Stimulated activated naive B cell treated with anti-CD40 and anti-IgM and Interleukin-4, amounts not matched to agents 10 μg/mL and 1 μg/mL and 100 μg/mL, for 72 hours (primary cell): ENCODE results near the gene ARID3B.
A peak's percentile ranks its signal among the peaks of the same experiment; 100 is the strongest.
"Not testable (repeated sequence)": the region's sequence is repeated elsewhere in the genome, so short reads cannot be mapped to it uniquely, and the experiment has no call there.

ENCODE experiments used
- ATAC-seq, 2 donors: fragments of 150-1000 bp; cut with Tn5 transposase; replicated peaks; 2 replicates each; pipeline ENCODE4 v1.10.0; 2021; ENCODE audit warnings: moderate library complexity in 1 of 2
- DNase-seq: peaks from one replicate; pipeline ENCODE4 v3.0.0; 2021
- H3K27ac Mint-ChIP-seq: one replicate; pipeline ENCODE4 v1.8.0; 2022; ENCODE audit warnings: mild to moderate bottlenecking, mixed read lengths
- H3K27me3 Mint-ChIP-seq, 2 donors: one replicate each; pipeline ENCODE4 v1.8.0; 2022; ENCODE audit warnings: mixed read lengths in 2 of 2
- H3K36me3 Mint-ChIP-seq, 2 donors: one replicate each; pipeline ENCODE4 v1.8.0; 2022; ENCODE audit warnings: mixed read lengths in 2 of 2, mild to moderate bottlenecking in 1 of 2
- H3K4me1 Mint-ChIP-seq, 2 donors: one replicate each; pipeline ENCODE4 v1.8.0; 2022; ENCODE audit warnings: mixed read lengths in 2 of 2, mild to moderate bottlenecking in 1 of 2
- H3K4me3 Mint-ChIP-seq, 2 donors: one replicate each; pipeline ENCODE4 v1.8.0; 2022; ENCODE audit warnings: mild to moderate bottlenecking in 2 of 2, mixed read lengths in 2 of 2, moderate library complexity in 1 of 2
- H3K9me3 Mint-ChIP-seq, 2 donors: one replicate each; pipeline ENCODE4 v1.8.0; 2022; ENCODE audit warnings: mixed read lengths in 2 of 2, mild to moderate bottlenecking in 1 of 2

The ARID3B gene

DNA sequence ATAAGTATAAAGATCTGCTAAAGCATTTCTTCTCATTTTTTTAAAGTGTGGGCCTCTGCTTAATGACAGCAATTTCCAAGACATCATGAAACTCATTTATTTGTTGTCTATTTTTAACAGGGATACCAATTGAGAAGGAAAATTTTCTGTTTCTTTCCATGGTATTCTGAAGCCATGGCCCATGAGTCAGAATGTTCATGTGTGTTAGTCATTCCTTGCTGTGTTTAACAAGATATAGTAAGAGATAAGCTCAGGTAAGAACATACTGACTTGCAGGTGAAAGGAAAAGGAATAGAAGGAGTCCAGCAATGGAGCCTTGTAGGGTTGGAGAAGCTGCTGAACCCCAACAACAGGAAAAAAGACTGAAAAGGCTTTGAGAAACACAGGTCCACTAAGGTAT, 17.0 kb upstream of the ARID3B start:
- no peaks in the 10 kb centered on the region for H3K36me3 Mint-ChIP-seq
- no peaks in the 10 kb centered on the region for H3K4me1 Mint-ChIP-seq
- no peaks in the 10 kb centered on the region for H3K9me3 Mint-ChIP-seq
- DNase-seq (no peak), ATAC-seq (no peak)
- no peak overlapping the region for H3K27ac Mint-ChIP-seq
- no peak overlapping the region for H3K4me3 Mint-ChIP-seq
- H3K27me3 Mint-ChIP-seq = no peaks in the 10 kb centered on the region

DNA sequence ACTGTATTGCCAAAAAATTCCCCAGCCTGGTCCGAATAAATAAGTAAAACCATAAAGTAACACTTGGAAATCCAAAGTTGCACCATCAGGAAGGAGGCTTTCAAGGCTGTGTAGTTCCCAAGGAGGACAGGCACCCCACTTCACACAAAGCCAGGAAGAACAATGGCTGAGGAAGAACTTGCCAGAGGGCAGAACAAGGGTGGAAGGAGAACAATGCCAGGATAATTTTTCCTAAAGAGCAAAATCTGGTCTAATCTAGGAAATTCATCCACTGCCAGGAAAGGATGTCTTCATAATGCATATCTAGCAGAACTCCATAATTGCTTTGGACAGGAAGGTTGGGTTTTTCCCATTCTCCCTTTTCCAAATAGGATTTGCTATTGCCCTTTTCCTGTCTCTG, 15.7 kb upstream of the ARID3B start:
- no peaks in the 10 kb centered on the region for H3K9me3 Mint-ChIP-seq
- no peaks in the 10 kb centered on the region for H3K36me3 Mint-ChIP-seq
- no peaks in the 10 kb centered on the region for H3K27me3 Mint-ChIP-seq
- H3K27ac Mint-ChIP-seq = no peak overlapping the region
- peaks cover 0 to 5% of the 10 kb centered on the region in 2 donors for H3K4me1 Mint-ChIP-seq
- DNase-seq = no peak
- no peak overlapping the region for H3K4me3 Mint-ChIP-seq
- no peak for ATAC-seq

- H3K27me3 Mint-ChIP-seq = no peaks in the 10 kb centered on the region
- no peak overlapping the region for H3K27ac Mint-ChIP-seq
- H3K4me1 Mint-ChIP-seq = peaks cover 0 to 5% of the 10 kb centered on the region in 2 donors
- no peaks in the 10 kb centered on the region for H3K9me3 Mint-ChIP-seq
- no peak for DNase-seq
- no peak for ATAC-seq
- no peaks in the 10 kb centered on the region for H3K36me3 Mint-ChIP-seq
- H3K4me3 Mint-ChIP-seq = no peak overlapping the region
Measured at GRCh38 chr15:74525945-74526344, 15.1 kb upstream of the ARID3B start.

DNA sequence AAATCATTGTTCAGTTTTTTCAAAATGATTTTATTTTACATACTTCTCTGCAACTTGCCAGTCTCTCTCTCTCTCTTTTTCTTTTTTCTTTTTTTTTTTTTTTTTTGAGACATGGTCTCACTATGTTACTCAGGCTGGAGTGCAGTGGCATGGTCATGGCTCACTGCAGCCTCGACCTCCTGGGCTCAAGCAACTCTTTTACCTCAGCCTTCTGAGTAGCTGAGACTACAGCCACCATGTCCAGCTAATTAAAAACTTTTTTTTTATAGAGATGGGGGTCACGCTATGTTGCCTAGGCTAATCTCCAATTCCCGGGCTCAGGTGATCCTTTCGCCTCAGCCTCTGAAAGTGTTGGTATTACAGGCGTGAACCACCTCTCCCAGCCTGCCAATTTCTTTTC, 12.1 kb upstream of the ARID3B start:
- Mint-ChIP-seq H3K9me3 (no peaks in the 10 kb centered on the region), H3K4me3 (no peak overlapping the region), H3K27ac (no peak overlapping the region), H3K4me1 (peaks cover 2 to 5% of the 10 kb centered on the region in 2 donors), H3K27me3 (no peaks in the 10 kb centered on the region), H3K36me3 (no peaks in the 10 kb centered on the region)
- ATAC-seq = no peak
- DNase-seq = no peak

- H3K27me3 Mint-ChIP-seq = no peaks in the 10 kb centered on the region
- H3K36me3 Mint-ChIP-seq = no peaks in the 10 kb centered on the region
Measured at GRCh38 chr15:74529921-74530320, 11.1 kb upstream of the ARID3B start.

GRCh38 chr15:74530771-74531143, 10.3 kb upstream of the ARID3B start:
- DNase-seq (no peak), ATAC-seq (no peak)
- peaks cover 2 to 5% of the 10 kb centered on the region in 2 donors for H3K4me1 Mint-ChIP-seq
- peak overlapping the region; percentile 39 for H3K27ac Mint-ChIP-seq
- no peaks in the 10 kb centered on the region for H3K9me3 Mint-ChIP-seq
- H3K27me3 Mint-ChIP-seq = no peaks in the 10 kb centered on the region
- no peaks in the 10 kb centered on the region for H3K36me3 Mint-ChIP-seq
- no peak overlapping the region for H3K4me3 Mint-ChIP-seq

More at GRCh38 chr15:74529921-74530320, 11.1 kb upstream of the ARID3B start:
- peaks cover 2 to 5% of the 10 kb centered on the region in 2 donors for H3K4me1 Mint-ChIP-seq
- no peaks in the 10 kb centered on the region for H3K9me3 Mint-ChIP-seq
- no peak overlapping the region for H3K4me3 Mint-ChIP-seq
- DNase-seq (no peak), ATAC-seq (peak; percentile 27 to 42)
- H3K27ac Mint-ChIP-seq = no peak overlapping the region

GRCh38 chr15:74531144-74531811, 9.7 kb upstream of the ARID3B start:
- ATAC-seq (no peak), DNase-seq (no peak)
- Mint-ChIP-seq H3K9me3 (no peaks in the 10 kb centered on the region), H3K36me3 (no peaks in the 10 kb centered on the region), H3K27me3 (no peaks in the 10 kb centered on the region), H3K27ac (no peak overlapping the region), H3K4me3 (no peak overlapping the region), H3K4me1 (peaks cover 2 to 5% of the 10 kb centered on the region in 2 donors)

GRCh38 chr15:74535388-74536084, 5.5 kb upstream of the ARID3B start:
- no peak overlapping the region for H3K4me3 Mint-ChIP-seq
- ATAC-seq = no peak
- peaks cover 6 to 8% of the 10 kb centered on the region in 2 donors for H3K4me1 Mint-ChIP-seq
- no peak overlapping the region for H3K27ac Mint-ChIP-seq
- no peaks in the 10 kb centered on the region for H3K9me3 Mint-ChIP-seq
- peaks cover 0 to 3% of the 10 kb centered on the region in 2 donors for H3K36me3 Mint-ChIP-seq
- DNase-seq = no peak
- H3K27me3 Mint-ChIP-seq = no peaks in the 10 kb centered on the region

DNA sequence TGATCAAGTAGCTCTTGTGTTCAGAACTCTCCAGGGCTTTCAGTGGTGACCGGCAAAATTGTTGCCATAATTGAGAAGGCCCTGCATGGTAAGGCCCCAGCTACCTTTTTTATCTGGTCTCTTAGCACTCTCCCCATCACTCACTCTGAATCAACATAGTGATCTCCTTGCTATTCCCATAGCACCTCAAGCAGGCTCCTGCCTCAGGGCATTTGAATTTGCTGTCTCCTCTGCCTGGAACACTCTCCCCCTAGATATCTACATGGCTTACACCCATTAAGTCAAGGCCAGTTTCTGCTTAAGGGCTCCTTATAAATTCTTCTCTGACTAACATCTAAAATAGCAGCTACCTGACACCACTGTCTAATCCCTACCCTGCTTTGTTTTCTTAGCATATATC, 3.3 kb upstream of the ARID3B start:
- H3K4me3 Mint-ChIP-seq = no peak overlapping the region
- H3K4me1 Mint-ChIP-seq = peaks cover 18 to 21% of the 10 kb centered on the region in 2 donors
- no peak for DNase-seq
- no peak overlapping the region for H3K27ac Mint-ChIP-seq
- H3K27me3 Mint-ChIP-seq = no peaks in the 10 kb centered on the region
- H3K9me3 Mint-ChIP-seq = no peaks in the 10 kb centered on the region
- peaks cover 0 to 10% of the 10 kb centered on the region in 2 donors for H3K36me3 Mint-ChIP-seq
- no peak for ATAC-seq

DNA sequence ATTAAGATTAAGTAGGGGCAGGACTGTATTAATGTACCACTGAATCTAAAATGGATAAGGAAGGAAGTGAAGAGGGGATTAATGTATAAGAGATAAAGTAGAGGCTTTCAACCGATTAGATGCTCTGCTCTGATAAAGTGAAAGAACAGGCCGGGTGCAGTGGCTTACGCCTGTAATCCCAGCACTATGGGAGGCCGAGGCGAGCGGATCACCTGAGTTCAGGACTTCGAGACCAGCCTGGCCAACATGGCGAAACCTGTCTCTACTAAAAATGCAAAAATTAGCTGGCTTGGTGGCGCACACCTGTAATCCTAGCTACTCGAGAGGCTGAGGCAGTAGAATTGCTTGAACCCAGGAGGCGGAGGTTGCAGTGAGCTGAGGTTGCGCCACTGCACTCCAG, 1.5 kb upstream of the ARID3B start:
- not testable (repeated sequence) for H3K27me3 Mint-ChIP-seq, H3K9me3 Mint-ChIP-seq, ATAC-seq, DNase-seq
- Mint-ChIP-seq H3K4me3 (peak overlapping the region; percentile 61 to 62), H3K27ac (peak overlapping the region; percentile 4), H3K36me3 (peaks cover 2 to 18% of the 10 kb centered on the region in 2 donors), H3K4me1 (peaks cover 28 to 34% of the 10 kb centered on the region in 2 donors)

DNA sequence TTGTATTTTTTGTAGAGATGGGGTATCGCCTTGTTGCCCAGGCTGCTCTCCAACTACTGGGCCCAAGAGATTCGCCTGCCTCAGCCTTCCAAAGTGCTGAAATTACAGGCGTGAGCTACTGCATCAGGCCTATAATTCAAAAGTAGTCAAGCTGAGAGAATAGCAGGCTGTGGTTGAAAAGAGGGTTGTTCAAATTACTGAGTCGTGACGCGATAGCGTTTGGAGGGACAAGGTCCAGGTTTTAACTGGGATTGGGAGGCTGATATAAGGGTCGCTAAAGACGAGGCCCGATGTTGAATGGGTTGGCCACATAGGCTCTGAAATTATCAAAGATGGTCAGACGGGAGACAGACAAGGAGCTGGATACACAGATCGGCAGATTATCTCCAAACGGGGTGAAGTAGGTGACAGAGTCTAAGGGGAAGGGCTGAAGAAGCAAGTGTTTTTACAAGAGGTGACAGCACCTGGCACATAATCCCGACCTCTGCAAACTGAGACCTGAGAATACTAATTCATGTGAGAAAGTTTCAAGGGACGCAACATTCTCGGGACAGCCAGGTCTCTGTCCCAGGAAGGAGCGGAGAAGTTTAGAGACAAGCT, 759 bp upstream of the ARID3B start:
- H3K4me3 Mint-ChIP-seq = peak overlapping the region; percentile 95 to 99
- no peaks in the 10 kb centered on the region for H3K27me3 Mint-ChIP-seq
- H3K9me3 Mint-ChIP-seq = no peaks in the 10 kb centered on the region
- peaks cover 8 to 22% of the 10 kb centered on the region in 2 donors for H3K36me3 Mint-ChIP-seq
- H3K27ac Mint-ChIP-seq = peak overlapping the region; percentile 95
- peak; percentile 4 for DNase-seq
- no peak for ATAC-seq
- peaks cover 29 to 38% of the 10 kb centered on the region in 2 donors for H3K4me1 Mint-ChIP-seq

GRCh38 chr15:74541494-74542165, 610 bp downstream of the ARID3B start:
- Mint-ChIP-seq H3K4me3 (peak overlapping the region; percentile 96 to 99), H3K36me3 (peaks cover 11 to 36% of the 10 kb centered on the region in 2 donors), H3K9me3 (no peaks in the 10 kb centered on the region), H3K27me3 (no peaks in the 10 kb centered on the region), H3K4me1 (peaks cover 42 to 52% of the 10 kb centered on the region in 2 donors), H3K27ac (peak overlapping the region; percentile 96)
- peak; percentile 73 for DNase-seq
- peak; percentile 56 to 62 for ATAC-seq

DNA sequence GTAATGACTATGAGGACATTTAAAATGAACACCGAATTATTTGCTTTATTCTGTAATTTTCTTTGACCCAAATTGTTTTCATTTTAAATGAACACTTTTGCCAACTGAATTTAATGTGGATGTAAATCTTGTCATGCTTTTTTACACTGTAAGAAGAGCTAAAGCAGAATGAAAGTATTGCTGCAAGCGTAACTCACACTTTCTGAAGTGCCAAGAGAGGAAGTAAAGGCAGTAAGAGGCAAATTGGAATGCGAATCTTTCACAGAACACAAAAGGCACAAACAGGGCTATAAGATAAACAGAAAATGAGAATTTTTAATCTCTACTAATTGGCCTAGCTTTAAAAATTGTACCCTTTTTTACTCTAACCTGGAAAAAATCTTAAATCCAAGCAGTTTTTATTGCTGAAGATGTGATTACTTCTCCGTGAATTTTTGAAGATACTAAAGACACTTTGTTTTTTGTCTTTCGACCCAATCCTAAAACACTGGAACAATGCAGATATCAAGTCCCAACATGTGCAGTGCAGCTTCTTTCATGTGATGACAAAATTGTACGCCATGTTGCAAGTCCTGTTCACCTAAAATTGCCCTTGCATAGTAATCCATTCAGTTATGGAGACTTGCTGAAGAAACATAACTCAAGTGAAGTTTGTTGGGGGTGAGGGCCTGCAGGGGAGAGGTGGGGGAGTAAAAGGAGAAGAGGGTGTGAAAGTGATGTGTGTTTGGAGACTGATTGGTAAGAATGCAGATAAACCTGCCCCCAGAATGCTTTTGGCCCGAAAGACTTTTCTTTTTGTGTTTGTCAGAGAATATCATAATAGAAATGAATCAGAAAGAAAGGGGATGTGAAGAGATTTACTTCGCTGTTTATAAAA, 1.4 kb downstream of the ARID3B start:
- peaks cover 11 to 38% of the 10 kb centered on the region in 2 donors for H3K36me3 Mint-ChIP-seq
- H3K27ac Mint-ChIP-seq = peak overlapping the region; percentile 96
- peak overlapping the region; percentile 96 to 99 for H3K4me3 Mint-ChIP-seq
- peaks cover 43 to 54% of the 10 kb centered on the region in 2 donors for H3K4me1 Mint-ChIP-seq
- H3K9me3 Mint-ChIP-seq = no peaks in the 10 kb centered on the region
- no peaks in the 10 kb centered on the region for H3K27me3 Mint-ChIP-seq
- no peak for ATAC-seq
- no peak for DNase-seq

GRCh38 chr15:74543043-74543422, 2.0 kb downstream of the ARID3B start:
- Mint-ChIP-seq H3K4me1 (peaks cover 44 to 56% of the 10 kb centered on the region in 2 donors), H3K27me3 (no peaks in the 10 kb centered on the region), H3K36me3 (peaks cover 14 to 43% of the 10 kb centered on the region in 2 donors), H3K4me3 (peak overlapping the region; percentile 12 to 71), H3K27ac (no peak overlapping the region), H3K9me3 (no peaks in the 10 kb centered on the region)
- DNase-seq (no peak), ATAC-seq (no peak)
